Raji (cell line): ENCODE results near the gene SDHB.

Source experiments
- POLR2A ChIP-seq: IDR thresholded peaks from 2 replicates; pipeline ENCODE4 v1.6.1; 2011; ENCODE audit warnings: low read depth, low read length, control low read depth; ENCODE audit not compliant: insufficient read depth

The SDHB gene

GRCh38 chr1:17061892-17062291, 8.1 kb upstream of the SDHB start:
- no peak for TF ChIP-seq POLR2A

GRCh38 chr1:17061486-17061885, 7.7 kb upstream of the SDHB start:
- TF ChIP-seq POLR2A: no peak

- TF ChIP-seq POLR2A: no peak
Measured at GRCh38 chr1:17060306-17060749, 6.5 kb upstream of the SDHB start.

- TF ChIP-seq POLR2A: no peak
Measured at GRCh38 chr1:17059391-17060305, 5.8 kb upstream of the SDHB start.

- TF ChIP-seq POLR2A: no peak
Measured at GRCh38 chr1:17056551-17056950, 2.7 kb upstream of the SDHB start.

- no peak for TF ChIP-seq POLR2A
Measured at GRCh38 chr1:17055801-17056200, 2.0 kb upstream of the SDHB start.

- TF ChIP-seq POLR2A: no peak
Measured at GRCh38 chr1:17053086-17053684, 647 bp downstream of the SDHB start.

GRCh38 chr1:17052641-17053040, 1.2 kb downstream of the SDHB start:
- TF ChIP-seq POLR2A: no peak

- no peak for TF ChIP-seq POLR2A
Measured at GRCh38 chr1:17052038-17052437, 1.8 kb downstream of the SDHB start.

GRCh38 chr1:17047924-17048323, 5.9 kb downstream of the SDHB start:
- no peak for TF ChIP-seq POLR2A

GRCh38 chr1:17046334-17046657, 7.5 kb downstream of the SDHB start:
- TF ChIP-seq POLR2A: no peak

- no peak for TF ChIP-seq POLR2A
Measured at GRCh38 chr1:17045634-17046333, 8.0 kb downstream of the SDHB start.

- no peak for TF ChIP-seq POLR2A
Measured at GRCh38 chr1:17045150-17045549, 8.7 kb downstream of the SDHB start.

- TF ChIP-seq POLR2A: no peak
Measured at GRCh38 chr1:17043676-17044075, 10.2 kb downstream of the SDHB start.

GRCh38 chr1:17040135-17040534, 13.7 kb downstream of the SDHB start:
- no peak for TF ChIP-seq POLR2A

GRCh38 chr1:17039522-17039921, 14.3 kb downstream of the SDHB start:
- TF ChIP-seq POLR2A: no peak
